ENCODE measurements around the gene SLC39A9. TPM values are rescaled to one million over a fixed set of nuclear protein-coding genes. Genes with fewer than 3 reads are reported as not detected.

The SLC39A9 gene
- total and polyA plus RNA-seq, 10 of the 15 experiments (the other 5 are each of a cell fraction or from before 2014, with no cell fraction given): 19.9 to 109 (median 46.9) TPM

GRCh38 chr14:69432364-69432763, 33.9 kb downstream of the SLC39A9 start:
- Histone ChIP-seq H3K4me1 (ENCODE audit: control insufficient read depth, insufficient read depth, low read length) (peaks cover 10% of the 10 kb centered on the region; the same call in 1 of the 2 replicates), H3K27ac (ENCODE audit: control insufficient read depth, insufficient read depth) (no peak overlapping the region), H2AFZ (ENCODE audit: control insufficient read depth, low read depth, low read length) (no peak overlapping the region), H3K27me3 (replicated peaks in 1 of 2; ENCODE audit: control insufficient read depth in 2 of 2, insufficient read depth in 2 of 2, low read length in 1 of 2) (no peaks in the 10 kb centered on the region), H3K4me2 (ENCODE audit: control insufficient read depth, insufficient read depth) (no peak overlapping the region), H3K36me3 (ENCODE audit: control insufficient read depth in 2 of 2, insufficient read depth in 2 of 2, low read length in 1 of 2) (peaks cover 0 to 9% of the 10 kb centered on the region in 2 experiments; a peak in 1 of 4 replicates), H3K9ac (ENCODE audit: control insufficient read depth, insufficient read depth, low read length) (no peak overlapping the region), H4K20me1 (ENCODE audit: control insufficient read depth, insufficient read depth) (no peaks in the 10 kb centered on the region), H3K4me3 (no peak overlapping the region), H3K79me2 (ENCODE audit: control insufficient read depth, insufficient read depth, low read length) (peaks cover 4% of the 10 kb centered on the region), H3K9me3 (replicated peaks; ENCODE audit: control insufficient read depth, insufficient read depth, low read length) (peaks cover 3% of the 10 kb centered on the region; the same call in 2 of the 3 replicates)
- TF ChIP-seq USF2 (IDR thresholded peaks at IDR 0.05; ENCODE audit: borderline replicate concordance, low read depth, low read length) (no peak), KDM1A (IDR thresholded peaks at IDR 0.05; ENCODE audit: borderline replicate concordance) (no peak), JUNB (IDR thresholded peaks at IDR 0.05) (no peak), NFXL1 (IDR thresholded peaks at IDR 0.05; ENCODE audit: borderline replicate concordance) (no peak), CBX5 (IDR thresholded peaks at IDR 0.05; ENCODE audit: low read depth) (no peak), SP1 (IDR thresholded peaks at IDR 0.05; ENCODE audit: low read depth, low read length) (no peak), EP300 (IDR thresholded peaks at IDR 0.05; ENCODE audit: borderline replicate concordance in 1 of 2, control insufficient read depth in 1 of 2, low read depth in 2 of 2, low read length in 2 of 2) (no peak), CBFB (IDR thresholded peaks at IDR 0.05; ENCODE audit: low read depth) (no peak), FOS (IDR thresholded peaks at IDR 0.05; ENCODE audit: borderline replicate concordance, extremely low read depth, insufficient read length) (no peak), PKNOX1 (IDR thresholded peaks at IDR 0.05) (no peak), MYC (IDR thresholded peaks at IDR 0.05; ENCODE audit: insufficient read depth, insufficient read length, insufficient replicate concordance, low read length, severe bottlenecking) (no peak), NR2F1 (conservative IDR thresholded peaks at IDR 0.05) (no peak), ZZZ3 (IDR thresholded peaks at IDR 0.05; ENCODE audit: control insufficient read depth, insufficient read length, low read depth) (no peak)
- CTCF ChIA-PET: interaction anchor here (0.7 kb wide), 1 partner anchor 1523 kb away, joined by 3 read pairs; no protein-coding TSS in a partner anchor
- in situ Hi-C loops (cut with MboI) (no loop called here), intact Hi-C loops (cut with micrococcal nuclease; ENCODE audit: unreplicated experiment) (no loop called here)
- no TSS peak for BruUV-seq (replicated peaks)
- no peak for ATAC-seq
- no peak for DNase-seq (ENCODE audit: low read depth, low spot score)
- RAD21 ChIA-PET (ENCODE audit: unreplicated experiment): no interaction called here
- WGBS (ENCODE audit: insufficient coverage, insufficient replicate concordance, low lambda C conversion rate, missing lambda C conversion rate): 100% methylated on average over 2 of the region's 2 CpGs
- no peak for FAIRE-seq
- POLR2A ChIA-PET: no interaction called here
- SMC1A ChIA-PET (ENCODE audit: uncharacterized antibody, unreplicated experiment): no interaction called here
